HepG2 (cell line): ENCODE data around the gene TRAF4. TPM values are rescaled to one million over a fixed set of nuclear protein-coding genes. Genes with fewer than 3 reads are reported as not detected.

Source experiments
- GATAD2A ChIP-seq: IDR thresholded peaks from 2 replicates; pipeline ENCODE4 v1.6.1; 2016
- HMG20B ChIP-seq: conservative IDR thresholded peaks from 2 replicates; pipeline ENCODE4 v1.6.1; 2016; ENCODE audit warnings: missing genetic modification reagents, missing compliant biosample characterization
- HNRNPL ChIP-seq: fragments of 200-400 bp; formaldehyde crosslinking; IDR thresholded peaks from 2 replicates; pipeline ENCODE4 v1.6.1; 2017; ENCODE audit warnings: mild to moderate bottlenecking, low read depth, low read length
- POLR2AphosphoS2 ChIP-seq: IDR thresholded peaks from 2 replicates; pipeline ENCODE4 v1.6.1; 2011; ENCODE audit warnings: low read depth, low read length, improper control_type of control experiment
- RAD21 ChIP-seq: fragments of 450-650 bp; formaldehyde crosslinking; IDR thresholded peaks from 2 replicates; pipeline ENCODE4 v1.5.0; 2020; ENCODE audit warnings: mild to moderate bottlenecking
- RFX1 ChIP-seq: fragments of 450-650 bp; IDR thresholded peaks from 2 replicates; pipeline ENCODE4 v1.6.1; 2017
- RXRB ChIP-seq: IDR thresholded peaks from 2 replicates; pipeline ENCODE4 v1.6.1; 2016; ENCODE audit warnings: borderline replicate concordance, missing genetic modification reagents, missing compliant biosample characterization
- SAP130 ChIP-seq: IDR thresholded peaks from 2 replicates; pipeline ENCODE4 v1.6.1; 2016; ENCODE audit warnings: low read depth
- SRSF1 ChIP-seq: fragments of 200-400 bp; formaldehyde crosslinking; optimal IDR thresholded peaks from 2 replicates; pipeline ENCODE3; 2017; ENCODE audit warnings: mild to moderate bottlenecking, low read depth, low read length, moderate library complexity
- SSRP1 ChIP-seq: IDR thresholded peaks from 2 replicates; pipeline ENCODE4 v1.6.1; 2016; ENCODE audit warnings: control low read depth
- ZNF530 ChIP-seq: sonication (generic); formaldehyde crosslinking; IDR thresholded peaks from 2 replicates; pipeline ENCODE4 v1.5.0; 2020; ENCODE audit warnings: low read depth, mild to moderate bottlenecking, missing genetic modification reagents
- ZNF577 ChIP-seq: sonication (generic); formaldehyde crosslinking; IDR thresholded peaks from 2 replicates; pipeline ENCODE4 v1.4.0; 2020; ENCODE audit warnings: mild to moderate bottlenecking, low read depth, missing genetic modification reagents, borderline replicate concordance
- ZNF749 ChIP-seq: sonication (generic); formaldehyde crosslinking; IDR thresholded peaks from 2 replicates; pipeline ENCODE4 v1.8.0; 2022; ENCODE audit warnings: mild to moderate bottlenecking, missing genetic modification reagents, moderate library complexity, borderline replicate concordance
- ZNF766 ChIP-seq: sonication (generic); formaldehyde crosslinking; IDR thresholded peaks from 2 replicates; pipeline ENCODE4 v1.5.0; 2020; ENCODE audit warnings: missing genetic modification reagents, borderline replicate concordance
- ZNF780A ChIP-seq: sonication (generic); formaldehyde crosslinking; IDR thresholded peaks from 2 replicates; pipeline ENCODE4 v1.8.0; 2022; ENCODE audit warnings: mild to moderate bottlenecking, missing genetic modification reagents, moderate library complexity
- polyA plus RNA-seq, 8 experiments: library from polyadenylated mRNA; depleted of rRNA in 3 of 8; stranded (reverse) in 7 of 8; unstranded in 1 of 8; fragments of >200 nt; fragmentation: Illumina TruSeq in 4 of 8; extraction: Trizol in 4 of 8; gene quantifications; 2 replicates each; pipeline versions ENCODE4 v1.2.1 to v1.2.3, GENCODE V29; 2011 to 2016; ENCODE audit warnings: low read depth in 4 of 8, missing spikeins in 1 of 8, mixed read lengths in 1 of 8; ENCODE audit not compliant: insufficient read depth in 1 of 8
- total RNA-seq, 5 experiments: library from RNA; depleted of rRNA; stranded (reverse); fragments of >200 nt; fragmentation: Illumina TruSeq; extraction: Trizol; gene quantifications; 2 replicates each; pipeline ENCODE4 v1.2.3, GENCODE V29; 2016; ENCODE audit warnings: low read depth in 1 of 5
- TF ChIP-seq, protein P1 (sequence below): IDR thresholded peaks from 2 replicates; pipeline ENCODE4 v1.6.1; 2016
- TF ChIP-seq, protein P2 (sequence below): sonication (generic); formaldehyde crosslinking; IDR thresholded peaks from 2 replicates; pipeline ENCODE4 v1.4.0; 2020; ENCODE audit warnings: missing genetic modification reagents
- TF ChIP-seq, protein P3 (sequence below): sonication (generic); formaldehyde crosslinking; IDR thresholded peaks from 2 replicates; pipeline ENCODE4 v1.8.1; 2022; ENCODE audit warnings: low read depth, mild to moderate bottlenecking, missing genetic modification reagents
- TF ChIP-seq, protein P4 (sequence below): sonication (generic); formaldehyde crosslinking; IDR thresholded peaks from 2 replicates; pipeline ENCODE4 v1.4.0; 2020; ENCODE audit warnings: missing genetic modification reagents
- TF ChIP-seq, protein P5 (sequence below): sonication (generic); formaldehyde crosslinking; IDR thresholded peaks from 2 replicates; pipeline ENCODE4 v1.5.0; 2020; ENCODE audit warnings: mild to moderate bottlenecking, low read depth, missing genetic modification reagents, borderline replicate concordance

The TRAF4 gene
- total and polyA plus RNA-seq, 2 of the 13 experiments (the other 11 are each of a cell fraction or from before 2014, with no cell fraction given): 86.0 to 89.9 TPM

DNA sequence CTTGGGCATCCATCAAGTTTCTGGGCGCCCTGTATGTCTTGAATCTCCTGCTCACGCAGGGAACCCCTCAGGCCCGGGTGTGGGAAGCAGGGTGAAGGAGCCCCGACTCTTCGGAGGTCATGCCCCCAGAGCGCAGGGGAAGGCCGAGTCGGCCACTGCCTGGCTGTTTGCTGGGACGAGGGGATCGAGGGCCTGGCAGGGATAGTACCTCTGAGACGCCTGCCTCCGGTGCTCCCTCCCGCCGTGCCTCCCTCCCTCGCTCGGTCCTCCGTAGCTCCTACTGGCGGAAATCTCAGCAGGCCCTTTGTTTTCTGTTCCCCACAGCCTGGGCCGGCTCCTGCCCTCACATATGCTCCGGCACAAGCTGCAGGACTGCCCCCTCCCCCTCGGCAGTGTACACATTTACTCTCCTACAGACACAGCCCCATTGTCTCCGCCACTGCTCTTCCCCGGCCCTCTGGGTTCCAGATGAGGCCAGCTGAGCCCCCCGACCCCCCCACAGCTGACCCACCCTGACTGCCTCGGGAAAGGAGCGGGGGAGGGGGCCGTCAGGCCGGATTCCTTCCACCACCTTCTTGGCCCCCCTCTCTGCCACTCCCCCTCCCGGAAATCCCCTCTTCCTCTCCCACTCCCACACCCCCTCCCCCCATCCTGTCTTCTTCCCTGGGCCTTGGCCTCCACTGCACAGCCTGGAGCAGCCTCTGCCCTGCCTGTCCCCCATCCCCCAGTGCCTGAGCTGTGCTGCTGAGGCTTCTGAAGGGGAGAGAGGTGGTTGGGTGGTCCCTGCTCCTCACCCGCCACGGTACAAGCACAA is 1.4 kb downstream of the TRAF4 start (continued):
- TF ChIP-seq, protein P1, sequence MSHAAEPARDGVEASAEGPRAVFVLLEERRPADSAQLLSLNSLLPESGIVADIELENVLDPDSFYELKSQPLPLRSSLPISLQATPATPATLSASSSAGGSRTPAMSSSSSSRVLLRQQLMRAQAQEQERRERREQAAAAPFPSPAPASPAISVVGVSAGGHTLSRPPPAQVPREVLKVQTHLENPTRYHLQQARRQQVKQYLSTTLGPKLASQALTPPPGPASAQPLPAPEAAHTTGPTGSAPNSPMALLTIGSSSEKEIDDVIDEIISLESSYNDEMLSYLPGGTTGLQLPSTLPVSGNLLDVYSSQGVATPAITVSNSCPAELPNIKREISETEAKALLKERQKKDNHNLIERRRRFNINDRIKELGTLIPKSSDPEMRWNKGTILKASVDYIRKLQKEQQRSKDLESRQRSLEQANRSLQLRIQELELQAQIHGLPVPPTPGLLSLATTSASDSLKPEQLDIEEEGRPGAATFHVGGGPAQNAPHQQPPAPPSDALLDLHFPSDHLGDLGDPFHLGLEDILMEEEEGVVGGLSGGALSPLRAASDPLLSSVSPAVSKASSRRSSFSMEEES (CRISPR knock-in tag): peak; percentile 26; the same call in 1 of the 2 replicates
- TF ChIP-seq, protein P2, sequence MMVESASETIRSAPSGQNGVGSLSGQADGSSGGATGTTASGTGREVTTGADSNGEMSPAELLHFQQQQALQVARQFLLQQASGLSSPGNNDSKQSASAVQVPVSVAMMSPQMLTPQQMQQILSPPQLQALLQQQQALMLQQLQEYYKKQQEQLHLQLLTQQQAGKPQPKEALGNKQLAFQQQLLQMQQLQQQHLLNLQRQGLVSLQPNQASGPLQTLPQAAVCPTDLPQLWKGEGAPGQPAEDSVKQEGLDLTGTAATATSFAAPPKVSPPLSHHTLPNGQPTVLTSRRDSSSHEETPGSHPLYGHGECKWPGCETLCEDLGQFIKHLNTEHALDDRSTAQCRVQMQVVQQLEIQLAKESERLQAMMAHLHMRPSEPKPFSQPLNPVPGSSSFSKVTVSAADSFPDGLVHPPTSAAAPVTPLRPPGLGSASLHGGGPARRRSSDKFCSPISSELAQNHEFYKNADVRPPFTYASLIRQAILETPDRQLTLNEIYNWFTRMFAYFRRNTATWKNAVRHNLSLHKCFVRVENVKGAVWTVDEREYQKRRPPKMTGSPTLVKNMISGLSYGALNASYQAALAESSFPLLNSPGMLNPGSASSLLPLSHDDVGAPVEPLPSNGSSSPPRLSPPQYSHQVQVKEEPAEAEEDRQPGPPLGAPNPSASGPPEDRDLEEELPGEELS (CRISPR knock-in tag): peak; percentile 57
- TF ChIP-seq, protein P3, sequence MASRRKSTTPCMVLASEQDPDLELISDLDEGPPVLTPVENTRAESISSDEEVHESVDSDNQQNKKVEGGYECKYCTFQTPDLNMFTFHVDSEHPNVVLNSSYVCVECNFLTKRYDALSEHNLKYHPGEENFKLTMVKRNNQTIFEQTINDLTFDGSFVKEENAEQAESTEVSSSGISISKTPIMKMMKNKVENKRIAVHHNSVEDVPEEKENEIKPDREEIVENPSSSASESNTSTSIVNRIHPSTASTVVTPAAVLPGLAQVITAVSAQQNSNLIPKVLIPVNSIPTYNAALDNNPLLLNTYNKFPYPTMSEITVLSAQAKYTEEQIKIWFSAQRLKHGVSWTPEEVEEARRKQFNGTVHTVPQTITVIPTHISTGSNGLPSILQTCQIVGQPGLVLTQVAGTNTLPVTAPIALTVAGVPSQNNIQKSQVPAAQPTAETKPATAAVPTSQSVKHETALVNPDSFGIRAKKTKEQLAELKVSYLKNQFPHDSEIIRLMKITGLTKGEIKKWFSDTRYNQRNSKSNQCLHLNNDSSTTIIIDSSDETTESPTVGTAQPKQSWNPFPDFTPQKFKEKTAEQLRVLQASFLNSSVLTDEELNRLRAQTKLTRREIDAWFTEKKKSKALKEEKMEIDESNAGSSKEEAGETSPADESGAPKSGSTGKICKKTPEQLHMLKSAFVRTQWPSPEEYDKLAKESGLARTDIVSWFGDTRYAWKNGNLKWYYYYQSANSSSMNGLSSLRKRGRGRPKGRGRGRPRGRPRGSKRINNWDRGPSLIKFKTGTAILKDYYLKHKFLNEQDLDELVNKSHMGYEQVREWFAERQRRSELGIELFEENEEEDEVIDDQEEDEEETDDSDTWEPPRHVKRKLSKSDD (CRISPR knock-in tag): no peak
- TF ChIP-seq, protein P4, sequence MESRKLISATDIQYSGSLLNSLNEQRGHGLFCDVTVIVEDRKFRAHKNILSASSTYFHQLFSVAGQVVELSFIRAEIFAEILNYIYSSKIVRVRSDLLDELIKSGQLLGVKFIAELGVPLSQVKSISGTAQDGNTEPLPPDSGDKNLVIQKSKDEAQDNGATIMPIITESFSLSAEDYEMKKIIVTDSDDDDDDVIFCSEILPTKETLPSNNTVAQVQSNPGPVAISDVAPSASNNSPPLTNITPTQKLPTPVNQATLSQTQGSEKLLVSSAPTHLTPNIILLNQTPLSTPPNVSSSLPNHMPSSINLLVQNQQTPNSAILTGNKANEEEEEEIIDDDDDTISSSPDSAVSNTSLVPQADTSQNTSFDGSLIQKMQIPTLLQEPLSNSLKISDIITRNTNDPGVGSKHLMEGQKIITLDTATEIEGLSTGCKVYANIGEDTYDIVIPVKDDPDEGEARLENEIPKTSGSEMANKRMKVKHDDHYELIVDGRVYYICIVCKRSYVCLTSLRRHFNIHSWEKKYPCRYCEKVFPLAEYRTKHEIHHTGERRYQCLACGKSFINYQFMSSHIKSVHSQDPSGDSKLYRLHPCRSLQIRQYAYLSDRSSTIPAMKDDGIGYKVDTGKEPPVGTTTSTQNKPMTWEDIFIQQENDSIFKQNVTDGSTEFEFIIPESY (CRISPR knock-in tag): no peak
- TF ChIP-seq GATAD2A (CRISPR knock-in tag) (0 out of 2 replicates have a peak, but pooled peaks have one; percentile 43), SRSF1 (peak; percentile 83), POLR2AphosphoS2 (no peak; the same call in 1 of the 2 replicates), ZNF577 (CRISPR knock-in tag) (no peak), ZNF780A (no peak), ZNF530 (CRISPR knock-in tag) (no peak), SAP130 (peak; percentile 89), HMG20B (CRISPR knock-in tag) (peak; percentile 73), HNRNPL (peak; percentile 72; the same call in 1 of the 2 replicates), RFX1 (no peak), RXRB (CRISPR knock-in tag) (peak; percentile 45), SSRP1 (0 out of 2 replicates have a peak, but pooled peaks have one; percentile 36), ZNF766 (CRISPR knock-in tag) (no peak), ZNF749 (CRISPR knock-in tag) (no peak), RAD21 (no peak; the same call in 1 of the 2 replicates)
- TF ChIP-seq, protein P5, sequence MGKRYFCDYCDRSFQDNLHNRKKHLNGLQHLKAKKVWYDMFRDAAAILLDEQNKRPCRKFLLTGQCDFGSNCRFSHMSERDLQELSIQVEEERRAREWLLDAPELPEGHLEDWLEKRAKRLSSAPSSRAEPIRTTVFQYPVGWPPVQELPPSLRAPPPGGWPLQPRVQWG: no peak
